Measurements from ENCODE around the gene JPT2.

DNA sequence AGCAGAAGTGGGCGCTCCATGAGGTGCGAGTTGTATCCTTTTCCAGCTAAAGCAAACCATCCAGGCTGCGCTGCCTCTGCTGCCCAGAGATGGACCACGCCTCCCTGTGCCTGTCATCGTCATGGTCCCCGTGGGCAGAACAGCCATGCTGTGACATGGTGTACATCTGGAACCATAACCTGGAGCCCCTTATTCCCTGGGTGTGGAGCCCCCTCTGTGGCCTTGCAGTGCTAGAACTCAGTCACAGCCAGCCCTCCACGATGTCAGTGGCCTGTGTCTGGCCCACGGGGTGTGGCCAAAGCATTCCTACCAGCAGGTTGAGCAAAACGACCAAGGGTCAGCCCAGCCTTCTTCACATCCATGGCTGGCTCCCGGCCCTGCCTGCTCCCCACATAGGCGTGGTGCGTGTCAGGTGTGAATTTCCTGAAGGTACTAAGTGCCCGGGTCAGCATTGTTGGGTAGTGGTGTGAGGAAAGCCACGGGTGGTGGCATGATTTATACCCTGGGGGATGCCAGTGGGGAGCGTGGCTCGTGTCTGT, 22.7 kb upstream of the JPT2 start:
- TF ChIP-seq CTCF (IDR thresholded peaks at IDR 0.05) (no peak), POLR2A (IDR thresholded peaks at IDR 0.05) (no peak)
